WTC11 (cell line): ENCODE results near the gene TOM1. TPM values are rescaled to one million over a fixed set of nuclear protein-coding genes. Genes with fewer than 3 reads are reported as not detected.

Experiments used
- ATAC-seq: fragments of 200-7000 bp; cut with Tn5 transposase; 2 replicates; pipeline ENCODE4 v1.10.0; 2021; ENCODE audit warnings: mild to moderate bottlenecking, moderate library complexity
- CTCF ChIA-PET: fragments of 300-600 bp; sonication (Branson Sonifier 250); formaldehyde crosslinking; loops from one replicate; lab custom pipeline; 2021; ENCODE audit warnings: antibody characterized with exemption; lab: Charles Lee
- POLR2A ChIA-PET: fragments of 350-600 bp; sonication (Branson Sonifier 250); formaldehyde crosslinking; loops from one replicate; lab custom pipeline; 2021; ENCODE audit warnings: antibody characterized with exemption; lab: Charles Lee
- DNase-seq: peaks from one replicate; pipeline ENCODE4 v3.0.0; 2021; ENCODE audit warnings: low spot score
- H3K27ac Mint-ChIP-seq: 2 replicates; pipeline ENCODE4 v1.8.0; 2021; ENCODE audit warnings: mixed read lengths
- H3K27me3 Mint-ChIP-seq: 2 replicates; pipeline ENCODE4 v1.8.0; 2021; ENCODE audit warnings: low read depth, mild to moderate bottlenecking, moderate library complexity, mixed read lengths
- H3K36me3 Mint-ChIP-seq: 2 replicates; pipeline ENCODE4 v1.8.0; 2021; ENCODE audit warnings: mixed read lengths
- H3K4me1 Mint-ChIP-seq: 2 replicates; pipeline ENCODE4 v1.8.0; 2022; ENCODE audit warnings: mixed read lengths
- H3K4me3 Mint-ChIP-seq: 2 replicates; pipeline ENCODE4 v1.8.0; 2021; ENCODE audit warnings: mild to moderate bottlenecking, moderate library complexity, mixed read lengths
- H3K9me3 Mint-ChIP-seq: 2 replicates; pipeline ENCODE4 v1.8.0; 2021; ENCODE audit warnings: mixed read lengths
- ETV6 ChIP-seq: sonication (generic); formaldehyde crosslinking; IDR thresholded peaks from 2 replicates; pipeline ENCODE4 v1.8.1; 2022; ENCODE audit warnings: mild to moderate bottlenecking, missing genetic modification reagents
- FOXK1 ChIP-seq: sonication (generic); formaldehyde crosslinking; IDR thresholded peaks from 2 replicates; pipeline ENCODE4 v1.8.0; 2022; ENCODE audit warnings: mild to moderate bottlenecking, moderate library complexity, missing genetic modification reagents
- FOXP1 ChIP-seq: sonication (generic); formaldehyde crosslinking; IDR thresholded peaks from 2 replicates; pipeline ENCODE4 v1.8.0; 2022; ENCODE audit warnings: missing genetic modification reagents, mild to moderate bottlenecking, moderate library complexity, borderline replicate concordance
- GABPB1 ChIP-seq: sonication (generic); formaldehyde crosslinking; IDR thresholded peaks from 2 replicates; pipeline ENCODE4 v1.8.1; 2023; ENCODE audit warnings: mild to moderate bottlenecking, missing genetic modification reagents
- KAT7 ChIP-seq: sonication (generic); formaldehyde crosslinking; IDR thresholded peaks from 2 replicates; pipeline ENCODE4 v1.8.1; 2023; ENCODE audit warnings: missing genetic modification reagents, mild to moderate bottlenecking, borderline replicate concordance
- NFYB ChIP-seq: sonication (generic); formaldehyde crosslinking; conservative IDR thresholded peaks from 2 replicates; pipeline ENCODE4 v1.8.0; 2022; ENCODE audit warnings: low read depth, missing genetic modification reagents
- TEAD1 ChIP-seq: sonication (generic); formaldehyde crosslinking; IDR thresholded peaks from 2 replicates; pipeline ENCODE4 v1.8.0; 2022; ENCODE audit warnings: mild to moderate bottlenecking, missing genetic modification reagents
- ZNF121 ChIP-seq: sonication (generic); formaldehyde crosslinking; IDR thresholded peaks from 2 replicates; pipeline ENCODE4 v1.8.0; 2023; ENCODE audit warnings: missing genetic modification reagents
- ZNF219 ChIP-seq: sonication (generic); formaldehyde crosslinking; IDR thresholded peaks from 2 replicates; pipeline ENCODE4 v1.8.0; 2023; ENCODE audit warnings: missing genetic modification reagents, mild to moderate bottlenecking, borderline replicate concordance
- ZNF396 ChIP-seq: fragments of 250-450 bp; sonication (Bioruptor Pico); IDR thresholded peaks from 2 replicates; pipeline ENCODE4 v1.8.0; 2021; ENCODE audit warnings: mild to moderate bottlenecking, moderate library complexity, borderline replicate concordance
- ZNF671 ChIP-seq: fragments of 250-450 bp; sonication (Bioruptor Pico); IDR thresholded peaks from 2 replicates; pipeline ENCODE4 v1.8.0; 2021; ENCODE audit warnings: mild to moderate bottlenecking
- total RNA-seq: library from RNA; stranded (reverse); gene quantifications from 3 replicates; pipeline ENCODE4 v1.2.3, GENCODE V29; 2021
- TF ChIP-seq, protein P1 (sequence below): sonication (generic); formaldehyde crosslinking; IDR thresholded peaks from 2 replicates; pipeline ENCODE4 v1.8.0; 2023; ENCODE audit warnings: missing genetic modification reagents, mild to moderate bottlenecking, borderline replicate concordance
- TF ChIP-seq, protein P2 (sequence below): fragments of 250-450 bp; sonication (Bioruptor Pico); IDR thresholded peaks from 2 replicates; pipeline ENCODE4 v1.8.0; 2021; ENCODE audit warnings: mild to moderate bottlenecking
- TF ChIP-seq, protein P3 (sequence below): fragments of 250-450 bp; sonication (Bioruptor Pico); conservative IDR thresholded peaks from 2 replicates; pipeline ENCODE4 v1.9.0; 2021; ENCODE audit warnings: mild to moderate bottlenecking
- TF ChIP-seq, protein P4 (sequence below): fragments of 200-600 bp; IDR thresholded peaks from 2 replicates; pipeline ENCODE4 v1.8.0; 2022; ENCODE audit warnings: antibody characterized with exemption
- TF ChIP-seq, protein P5 (sequence below): fragments of 250-450 bp; sonication (Bioruptor Pico); IDR thresholded peaks from 2 replicates; pipeline ENCODE4 v1.9.0; 2021; ENCODE audit warnings: mild to moderate bottlenecking, borderline replicate concordance

TOM1 gene
- total RNA-seq, 1 experiment from 2014 or later = 23.5 TPM

DNA sequence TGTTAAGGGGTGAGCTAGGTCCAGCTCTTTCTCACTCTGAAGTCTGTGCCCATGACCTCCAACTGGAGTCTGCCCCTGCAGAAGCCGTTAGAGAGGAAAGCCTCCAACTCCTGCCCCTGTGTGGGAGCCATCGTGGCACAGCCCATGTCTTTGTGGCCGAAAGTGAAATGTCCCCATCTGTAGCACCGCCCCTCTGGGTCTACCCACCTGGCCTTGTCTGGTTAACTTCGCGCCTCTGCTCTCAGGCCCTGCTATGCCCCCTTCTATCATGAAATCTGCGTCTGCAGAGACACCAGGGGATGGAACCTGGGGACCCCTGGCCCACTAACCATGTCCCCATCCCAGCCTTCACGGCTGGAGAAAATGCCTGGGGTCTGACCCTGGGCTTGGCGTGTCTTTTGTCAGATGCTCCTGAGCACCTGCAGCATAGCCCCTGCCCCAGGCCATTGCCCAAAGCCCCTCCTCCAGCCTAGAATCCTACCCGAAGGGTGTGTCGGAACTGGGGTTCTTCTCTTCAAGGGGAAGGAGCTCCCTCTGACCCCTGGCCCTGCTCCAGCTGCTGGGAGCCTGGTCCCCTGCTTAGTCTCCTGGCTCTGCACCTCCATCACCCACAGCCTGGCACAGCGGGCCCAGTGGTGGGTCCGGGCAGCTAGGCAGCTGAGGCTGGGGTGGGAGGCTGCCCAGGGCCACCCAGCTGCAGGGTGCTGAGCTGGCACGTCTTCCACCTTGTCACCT is 45.4 kb downstream of the TOM1 start (continued):
- TF ChIP-seq, protein P1, sequence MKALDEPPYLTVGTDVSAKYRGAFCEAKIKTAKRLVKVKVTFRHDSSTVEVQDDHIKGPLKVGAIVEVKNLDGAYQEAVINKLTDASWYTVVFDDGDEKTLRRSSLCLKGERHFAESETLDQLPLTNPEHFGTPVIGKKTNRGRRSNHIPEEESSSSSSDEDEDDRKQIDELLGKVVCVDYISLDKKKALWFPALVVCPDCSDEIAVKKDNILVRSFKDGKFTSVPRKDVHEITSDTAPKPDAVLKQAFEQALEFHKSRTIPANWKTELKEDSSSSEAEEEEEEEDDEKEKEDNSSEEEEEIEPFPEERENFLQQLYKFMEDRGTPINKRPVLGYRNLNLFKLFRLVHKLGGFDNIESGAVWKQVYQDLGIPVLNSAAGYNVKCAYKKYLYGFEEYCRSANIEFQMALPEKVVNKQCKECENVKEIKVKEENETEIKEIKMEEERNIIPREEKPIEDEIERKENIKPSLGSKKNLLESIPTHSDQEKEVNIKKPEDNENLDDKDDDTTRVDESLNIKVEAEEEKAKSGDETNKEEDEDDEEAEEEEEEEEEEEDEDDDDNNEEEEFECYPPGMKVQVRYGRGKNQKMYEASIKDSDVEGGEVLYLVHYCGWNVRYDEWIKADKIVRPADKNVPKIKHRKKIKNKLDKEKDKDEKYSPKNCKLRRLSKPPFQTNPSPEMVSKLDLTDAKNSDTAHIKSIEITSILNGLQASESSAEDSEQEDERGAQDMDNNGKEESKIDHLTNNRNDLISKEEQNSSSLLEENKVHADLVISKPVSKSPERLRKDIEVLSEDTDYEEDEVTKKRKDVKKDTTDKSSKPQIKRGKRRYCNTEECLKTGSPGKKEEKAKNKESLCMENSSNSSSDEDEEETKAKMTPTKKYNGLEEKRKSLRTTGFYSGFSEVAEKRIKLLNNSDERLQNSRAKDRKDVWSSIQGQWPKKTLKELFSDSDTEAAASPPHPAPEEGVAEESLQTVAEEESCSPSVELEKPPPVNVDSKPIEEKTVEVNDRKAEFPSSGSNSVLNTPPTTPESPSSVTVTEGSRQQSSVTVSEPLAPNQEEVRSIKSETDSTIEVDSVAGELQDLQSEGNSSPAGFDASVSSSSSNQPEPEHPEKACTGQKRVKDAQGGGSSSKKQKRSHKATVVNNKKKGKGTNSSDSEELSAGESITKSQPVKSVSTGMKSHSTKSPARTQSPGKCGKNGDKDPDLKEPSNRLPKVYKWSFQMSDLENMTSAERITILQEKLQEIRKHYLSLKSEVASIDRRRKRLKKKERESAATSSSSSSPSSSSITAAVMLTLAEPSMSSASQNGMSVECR (CRISPR knock-in tag) = no peak
- no peak for TF ChIP-seq TEAD1 (CRISPR knock-in tag)
- TF ChIP-seq FOXP1 = no peak
- TF ChIP-seq ZNF396 (CRISPR knock-in tag) = no peak

DNA sequence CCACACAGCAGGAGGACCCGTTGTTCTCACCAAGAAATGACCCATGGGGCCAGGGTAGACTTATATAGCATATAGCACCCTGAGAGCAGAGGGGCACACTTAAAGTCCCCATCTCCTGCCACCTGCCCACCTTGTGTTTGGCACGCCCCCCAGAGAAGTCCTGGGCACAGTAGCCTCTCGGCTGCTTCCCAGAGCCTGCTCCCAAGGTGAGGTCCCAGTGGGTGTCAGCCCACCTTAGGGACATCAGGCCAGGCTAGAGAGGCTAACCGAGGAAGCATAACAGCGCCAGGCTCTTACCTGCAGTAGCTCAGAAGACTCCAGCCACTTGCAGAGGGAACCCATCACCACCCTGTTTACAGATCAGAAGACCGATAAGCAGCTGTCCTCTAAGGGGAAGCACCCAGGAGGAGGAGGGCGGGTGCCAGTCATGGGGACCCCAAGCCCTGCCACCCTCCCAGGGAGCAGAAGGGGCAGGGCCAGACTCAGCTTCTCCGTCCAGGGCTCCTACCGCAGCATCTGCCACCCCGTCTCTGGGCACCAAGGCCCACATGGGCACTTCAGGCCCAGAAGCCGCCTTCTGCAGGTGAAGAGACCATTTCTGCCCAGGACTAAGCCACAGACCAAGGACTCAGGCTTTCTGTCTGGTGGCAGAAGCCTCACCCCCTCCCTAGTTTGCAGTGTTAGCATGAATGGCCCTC is 46.3 kb downstream of the TOM1 start:
- no peak for DNase-seq
- no peaks in the 10 kb centered on the region for H3K9me3 Mint-ChIP-seq
- H3K36me3 Mint-ChIP-seq = peaks cover under 1% of the 10 kb centered on the region; the same call in 1 of the 2 replicates
- H3K4me1 Mint-ChIP-seq = peaks cover 6% of the 10 kb centered on the region
- no peak for ATAC-seq
- peaks cover 1% of the 10 kb centered on the region; the same call in 1 of the 2 replicates for H3K27me3 Mint-ChIP-seq
- ChIA-PET CTCF (interaction anchor here (1.4 kb wide), 1 partner anchor 85 kb away, joined by 3 read pairs; no protein-coding TSS in a partner anchor), POLR2A (no interaction called here)
- no peak overlapping the region for H3K4me3 Mint-ChIP-seq
- no peak overlapping the region for H3K27ac Mint-ChIP-seq
- TF ChIP-seq GABPB1 = no peak
- TF ChIP-seq NFYB (CRISPR knock-in tag) = no peak
- no peak for TF ChIP-seq ETV6 (CRISPR knock-in tag)
- no peak for TF ChIP-seq KAT7 (CRISPR knock-in tag)
- no peak for TF ChIP-seq ZNF219 (CRISPR knock-in tag)
- TF ChIP-seq, protein P2, sequence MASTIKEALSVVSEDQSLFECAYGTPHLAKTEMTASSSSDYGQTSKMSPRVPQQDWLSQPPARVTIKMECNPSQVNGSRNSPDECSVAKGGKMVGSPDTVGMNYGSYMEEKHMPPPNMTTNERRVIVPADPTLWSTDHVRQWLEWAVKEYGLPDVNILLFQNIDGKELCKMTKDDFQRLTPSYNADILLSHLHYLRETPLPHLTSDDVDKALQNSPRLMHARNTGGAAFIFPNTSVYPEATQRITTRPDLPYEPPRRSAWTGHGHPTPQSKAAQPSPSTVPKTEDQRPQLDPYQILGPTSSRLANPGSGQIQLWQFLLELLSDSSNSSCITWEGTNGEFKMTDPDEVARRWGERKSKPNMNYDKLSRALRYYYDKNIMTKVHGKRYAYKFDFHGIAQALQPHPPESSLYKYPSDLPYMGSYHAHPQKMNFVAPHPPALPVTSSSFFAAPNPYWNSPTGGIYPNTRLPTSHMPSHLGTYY (CRISPR knock-in tag) = no peak
- TF ChIP-seq ZNF121 (CRISPR knock-in tag) = no peak
- TF ChIP-seq FOXK1 (CRISPR knock-in tag) = no peak
- TF ChIP-seq, protein P3, sequence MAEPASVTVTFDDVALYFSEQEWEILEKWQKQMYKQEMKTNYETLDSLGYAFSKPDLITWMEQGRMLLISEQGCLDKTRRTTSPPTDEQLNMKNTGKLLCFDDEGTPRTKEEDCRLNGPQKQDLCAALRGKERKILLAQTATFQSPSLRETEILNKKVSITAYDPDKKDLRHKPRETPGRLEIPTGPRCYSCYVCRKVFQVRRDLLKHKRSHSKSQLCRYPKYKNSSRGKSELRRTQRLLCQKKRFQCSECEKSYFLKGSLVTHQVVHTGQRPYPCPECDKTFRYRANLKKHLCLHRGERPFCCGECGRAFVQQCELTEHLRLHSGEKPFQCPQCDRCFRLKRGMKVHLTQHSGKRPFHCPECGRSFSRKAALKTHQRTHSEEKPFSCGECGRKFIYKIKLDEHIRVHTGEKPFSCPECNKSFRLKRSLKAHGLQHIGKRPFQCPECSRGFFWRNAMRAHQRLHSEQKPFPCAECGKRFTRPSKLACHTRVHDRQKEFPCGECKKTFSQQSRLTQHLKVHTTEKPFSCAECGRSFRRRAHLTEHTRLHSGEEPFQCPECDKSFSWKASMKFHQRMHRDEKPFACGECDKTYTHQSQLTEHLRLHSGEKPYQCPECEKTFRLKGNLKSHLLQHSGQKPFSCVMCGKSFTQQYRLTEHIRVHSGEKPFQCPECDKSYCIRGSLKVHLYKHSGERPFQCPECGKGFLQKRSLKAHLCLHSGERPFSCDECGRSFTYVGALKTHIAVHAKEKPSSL (CRISPR knock-in tag) = no peak
- no peak for TF ChIP-seq TEAD1 (CRISPR knock-in tag)
- TF ChIP-seq, protein P4, sequence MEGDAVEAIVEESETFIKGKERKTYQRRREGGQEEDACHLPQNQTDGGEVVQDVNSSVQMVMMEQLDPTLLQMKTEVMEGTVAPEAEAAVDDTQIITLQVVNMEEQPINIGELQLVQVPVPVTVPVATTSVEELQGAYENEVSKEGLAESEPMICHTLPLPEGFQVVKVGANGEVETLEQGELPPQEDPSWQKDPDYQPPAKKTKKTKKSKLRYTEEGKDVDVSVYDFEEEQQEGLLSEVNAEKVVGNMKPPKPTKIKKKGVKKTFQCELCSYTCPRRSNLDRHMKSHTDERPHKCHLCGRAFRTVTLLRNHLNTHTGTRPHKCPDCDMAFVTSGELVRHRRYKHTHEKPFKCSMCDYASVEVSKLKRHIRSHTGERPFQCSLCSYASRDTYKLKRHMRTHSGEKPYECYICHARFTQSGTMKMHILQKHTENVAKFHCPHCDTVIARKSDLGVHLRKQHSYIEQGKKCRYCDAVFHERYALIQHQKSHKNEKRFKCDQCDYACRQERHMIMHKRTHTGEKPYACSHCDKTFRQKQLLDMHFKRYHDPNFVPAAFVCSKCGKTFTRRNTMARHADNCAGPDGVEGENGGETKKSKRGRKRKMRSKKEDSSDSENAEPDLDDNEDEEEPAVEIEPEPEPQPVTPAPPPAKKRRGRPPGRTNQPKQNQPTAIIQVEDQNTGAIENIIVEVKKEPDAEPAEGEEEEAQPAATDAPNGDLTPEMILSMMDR = no peak
- TF ChIP-seq, protein P5, sequence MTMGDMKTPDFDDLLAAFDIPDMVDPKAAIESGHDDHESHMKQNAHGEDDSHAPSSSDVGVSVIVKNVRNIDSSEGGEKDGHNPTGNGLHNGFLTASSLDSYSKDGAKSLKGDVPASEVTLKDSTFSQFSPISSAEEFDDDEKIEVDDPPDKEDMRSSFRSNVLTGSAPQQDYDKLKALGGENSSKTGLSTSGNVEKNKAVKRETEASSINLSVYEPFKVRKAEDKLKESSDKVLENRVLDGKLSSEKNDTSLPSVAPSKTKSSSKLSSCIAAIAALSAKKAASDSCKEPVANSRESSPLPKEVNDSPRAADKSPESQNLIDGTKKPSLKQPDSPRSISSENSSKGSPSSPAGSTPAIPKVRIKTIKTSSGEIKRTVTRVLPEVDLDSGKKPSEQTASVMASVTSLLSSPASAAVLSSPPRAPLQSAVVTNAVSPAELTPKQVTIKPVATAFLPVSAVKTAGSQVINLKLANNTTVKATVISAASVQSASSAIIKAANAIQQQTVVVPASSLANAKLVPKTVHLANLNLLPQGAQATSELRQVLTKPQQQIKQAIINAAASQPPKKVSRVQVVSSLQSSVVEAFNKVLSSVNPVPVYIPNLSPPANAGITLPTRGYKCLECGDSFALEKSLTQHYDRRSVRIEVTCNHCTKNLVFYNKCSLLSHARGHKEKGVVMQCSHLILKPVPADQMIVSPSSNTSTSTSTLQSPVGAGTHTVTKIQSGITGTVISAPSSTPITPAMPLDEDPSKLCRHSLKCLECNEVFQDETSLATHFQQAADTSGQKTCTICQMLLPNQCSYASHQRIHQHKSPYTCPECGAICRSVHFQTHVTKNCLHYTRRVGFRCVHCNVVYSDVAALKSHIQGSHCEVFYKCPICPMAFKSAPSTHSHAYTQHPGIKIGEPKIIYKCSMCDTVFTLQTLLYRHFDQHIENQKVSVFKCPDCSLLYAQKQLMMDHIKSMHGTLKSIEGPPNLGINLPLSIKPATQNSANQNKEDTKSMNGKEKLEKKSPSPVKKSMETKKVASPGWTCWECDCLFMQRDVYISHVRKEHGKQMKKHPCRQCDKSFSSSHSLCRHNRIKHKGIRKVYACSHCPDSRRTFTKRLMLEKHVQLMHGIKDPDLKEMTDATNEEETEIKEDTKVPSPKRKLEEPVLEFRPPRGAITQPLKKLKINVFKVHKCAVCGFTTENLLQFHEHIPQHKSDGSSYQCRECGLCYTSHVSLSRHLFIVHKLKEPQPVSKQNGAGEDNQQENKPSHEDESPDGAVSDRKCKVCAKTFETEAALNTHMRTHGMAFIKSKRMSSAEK (CRISPR knock-in tag) = no peak
- TF ChIP-seq ZNF671 (CRISPR knock-in tag) = no peak
